ENCODE results near the gene GATA5.

- TF ChIP-seq CTCF (IDR thresholded peaks at IDR 0.05) (no peak), POLR2A (IDR thresholded peaks at IDR 0.05; ENCODE audit: low read depth) (no peak), POLR2AphosphoS5 (IDR thresholded peaks at IDR 0.05) (no peak), EP300 (IDR thresholded peaks at IDR 0.05) (no peak)
These were observed 48.7 kb upstream of the GATA5 start for GRCh38 chr20:62524505-62524911.

Data from esophagus muscularis mucosa (tissue), 4 donors.